Thyroid gland (tissue), 4 donors: Measurements from ENCODE around the gene SIK3.

ENCODE experiments used
- CTCF ChIP-seq, 6 experiments: fragments of 200-600 bp in 3 of 6; fragments of 450-650 bp in 3 of 6; sonication (generic) in 3 of 6; IDR thresholded peaks; one replicate each; pipeline ENCODE4 v1.5.1; 2016 to 2019; ENCODE audit warnings: antibody characterized with exemption in 6 of 6, mild to moderate bottlenecking in 2 of 6, inconsistent platforms in 1 of 6, moderate library complexity in 1 of 6
- POLR2A ChIP-seq, 2 donors: fragments of 450-650 bp; IDR thresholded peaks; one replicate each; pipeline ENCODE4 v1.6.1; 2017; ENCODE audit warnings: antibody characterized with exemption in 2 of 2, mild to moderate bottlenecking in 2 of 2, moderate library complexity in 1 of 2

GRCh38 chr11:116840746-116841296 is 257.4 kb downstream of the SIK3 start:
- no peak for TF ChIP-seq CTCF (IDR thresholded peaks at IDR 0.05)
- no peak for TF ChIP-seq POLR2A (IDR thresholded peaks at IDR 0.05)
